HepG2 (cell line): Measurements from ENCODE around the gene EPB41. TPM values are rescaled to one million over a fixed set of nuclear protein-coding genes. Genes with fewer than 3 reads are reported as not detected.

Experiments
- ATAC-seq: fragments of 200-7000 bp; cut with Tn5 transposase; 3 replicates; pipeline ENCODE4 v1.9.1; 2020; ENCODE audit warnings: mild to moderate bottlenecking, moderate library complexity
- BruUV-seq: library from RNA; stranded (reverse); fragments of 400-500 nt; replicated peaks from 2 replicates; lab custom pipeline; 2021; lab: Mats Ljungman, UMichigan
- CTCF ChIA-PET: fragments of 300-600 bp; formaldehyde crosslinking; extraction: SDS; loops from one replicate; lab custom pipeline; 2021; ENCODE audit warnings: low total read pairs, inconsistent platforms, low intra/inter-chr PET ratio; lab: Yijun Ruan, JAX
- POLR2A ChIA-PET: fragments of 350-600 bp; sonication (Branson Sonifier 250); formaldehyde crosslinking; loops from one replicate; lab custom pipeline; 2020; ENCODE audit warnings: antibody characterized with exemption, inconsistent platforms; lab: Yijun Ruan, JAX
- DNase-seq: peaks from one replicate; pipeline ENCODE4 v3.0.0-alpha.2; 2015; ENCODE audit warnings: low spot score
- FAIRE-seq: peaks from 3 replicates; lab custom pipeline; 2011; peaks lifted over from hg19 to GRCh38; lab: Jason Lieb, UNC
- H2AFZ ChIP-seq: one replicate; pipeline ENCODE4 v1.6.1; 2011; ENCODE audit warnings: low read length, inconsistent platforms
- H3K27ac ChIP-seq: fragments of 300-600 bp; 3 replicates; pipeline ENCODE4 v1.8.0; 2011; ENCODE audit warnings: mixed run types, mild to moderate bottlenecking, mixed read lengths, low read length, inconsistent platforms; ENCODE audit not compliant: insufficient read depth; ENCODE audit errors: extremely low read length
- H3K27me3 ChIP-seq, 2 experiments: fragments of 200-600 bp in 1 of 2; 2 replicates in 1 of 2; 3 replicates in 1 of 2; pipeline versions ENCODE4 v1.6.0 to v1.8.0; 2011; ENCODE audit warnings: low read length in 2 of 2, mild to moderate bottlenecking in 2 of 2, moderate library complexity in 2 of 2, inconsistent platforms in 1 of 2; ENCODE audit not compliant: insufficient read depth in 2 of 2, control insufficient read depth in 1 of 2
- H3K36me3 ChIP-seq, 2 experiments: fragments of 200-600 bp in 1 of 2; replicated peaks in 1 of 2; 2 replicates in 1 of 2; 3 replicates in 1 of 2; pipeline versions ENCODE4 v1.5.1 to v1.8.0; 2011; ENCODE audit warnings: low read length in 2 of 2, inconsistent platforms in 1 of 2; ENCODE audit not compliant: insufficient read depth in 2 of 2, control insufficient read depth in 1 of 2
- H3K4me1 ChIP-seq: 2 replicates; pipeline ENCODE4 v1.5.1; 2012; ENCODE audit warnings: low read length, inconsistent platforms; ENCODE audit not compliant: insufficient read depth
- H3K4me2 ChIP-seq: 2 replicates; pipeline ENCODE4 v1.6.0; 2011; ENCODE audit warnings: low read depth, low read length, inconsistent platforms
- H3K4me3 ChIP-seq, 3 experiments: fragments of 200-600 bp in 1 of 3; sonication (generic), shearing (Covaris generic) in 1 of 3; replicated peaks in 1 of 3; 2 replicates each; pipeline ENCODE4 v1.5.1; 2011 to 2016; ENCODE audit warnings: low read length in 3 of 3, inconsistent platforms in 2 of 3, low read depth in 2 of 3, mild to moderate bottlenecking in 2 of 3, control low read depth in 1 of 3, mixed read lengths in 1 of 3; ENCODE audit not compliant: insufficient read depth in 1 of 3
- H3K79me2 ChIP-seq: one replicate; pipeline ENCODE4 v1.6.1; 2011; ENCODE audit warnings: low read length, inconsistent platforms; ENCODE audit not compliant: insufficient read depth
- H3K9ac ChIP-seq: 2 replicates; pipeline ENCODE4 v1.6.0; 2011; ENCODE audit warnings: mild to moderate bottlenecking, low read depth, low read length, inconsistent platforms; ENCODE audit not compliant: insufficient read depth
- H3K9me3 ChIP-seq: 2 replicates; pipeline ENCODE4 v1.5.1; 2012; ENCODE audit warnings: mild to moderate bottlenecking, low read length
- H4K20me1 ChIP-seq: 2 replicates; pipeline ENCODE4 v1.6.0; 2011; ENCODE audit warnings: inconsistent platforms, mild to moderate bottlenecking, low read length, moderate library complexity; ENCODE audit not compliant: insufficient read depth
- CEBPG ChIP-seq: IDR thresholded peaks from 2 replicates; pipeline ENCODE4 v1.6.1; 2016
- FOSL2 ChIP-seq: sonication (generic); formaldehyde crosslinking; IDR thresholded peaks from 2 replicates; pipeline ENCODE4 v1.4.0; 2020; ENCODE audit warnings: missing genetic modification reagents
- HDAC1 ChIP-seq: sonication (generic); formaldehyde crosslinking; IDR thresholded peaks from 2 replicates; pipeline ENCODE4 v1.5.1; 2020; ENCODE audit warnings: mild to moderate bottlenecking, missing genetic modification reagents
- MXD4 ChIP-seq: IDR thresholded peaks from 2 replicates; pipeline ENCODE4 v1.6.1; 2016; ENCODE audit warnings: mild to moderate bottlenecking, missing biosample characterization, missing genetic modification reagents
- SSRP1 ChIP-seq: IDR thresholded peaks from 2 replicates; pipeline ENCODE4 v1.6.1; 2016; ENCODE audit warnings: control low read depth
- TEAD3 ChIP-seq: optimal IDR thresholded peaks from 2 replicates; pipeline ENCODE3; 2016; ENCODE audit warnings: borderline replicate concordance
- ZNF230 ChIP-seq: sonication (generic); formaldehyde crosslinking; IDR thresholded peaks from 2 replicates; pipeline ENCODE4 v1.4.0; 2020; ENCODE audit warnings: mild to moderate bottlenecking, missing genetic modification reagents
- ZNF773 ChIP-seq: sonication (generic); formaldehyde crosslinking; IDR thresholded peaks from 2 replicates; pipeline ENCODE4 v1.4.0; 2020; ENCODE audit warnings: missing genetic modification reagents, borderline replicate concordance
- ZNF816 ChIP-seq: sonication (generic); formaldehyde crosslinking; IDR thresholded peaks from 2 replicates; pipeline ENCODE4 v1.8.0; 2022; ENCODE audit warnings: missing genetic modification reagents, mild to moderate bottlenecking, borderline replicate concordance
- WGBS: methylation state at CpG from one replicate; pipeline ENCODE4 v1.1.6; 2017; ENCODE audit warnings: low lambda C conversion rate; 5-methylcytosine and 5-hydroxymethylcytosine counted together
- in situ Hi-C: cut with HindIII; loops from 2 replicates; pipeline ENCODE4 v1.10.0; 2017; ENCODE audit warnings: low pct_unique_long_range_greater_than_20kb; ENCODE audit not compliant: extremely low pct_ligation_motif_present
- intact Hi-C: fragments of 100-400 bp; cut with micrococcal nuclease; formaldehyde crosslinking; loops from one replicate; pipeline ENCODE4 v1.10.0; 2022; ENCODE audit not compliant: unreplicated experiment
- polyA plus RNA-seq, 8 experiments: library from polyadenylated mRNA; depleted of rRNA in 3 of 8; stranded (reverse) in 7 of 8; unstranded in 1 of 8; fragments of >200 nt; fragmentation: Illumina TruSeq in 4 of 8; extraction: Trizol in 4 of 8; gene quantifications; 2 replicates each; pipeline versions ENCODE4 v1.2.1 to v1.2.3, GENCODE V29; 2011 to 2016; ENCODE audit warnings: low read depth in 4 of 8, missing spikeins in 1 of 8, mixed read lengths in 1 of 8; ENCODE audit not compliant: insufficient read depth in 1 of 8
- total RNA-seq, 5 experiments: library from RNA; depleted of rRNA; stranded (reverse); fragments of >200 nt; fragmentation: Illumina TruSeq; extraction: Trizol; gene quantifications; 2 replicates each; pipeline ENCODE4 v1.2.3, GENCODE V29; 2016; ENCODE audit warnings: low read depth in 1 of 5
- TF ChIP-seq, protein P1 (sequence below): fragments of 450-650 bp; IDR thresholded peaks from 2 replicates; pipeline ENCODE4 v1.6.1; 2017
- TF ChIP-seq, protein P2 (sequence below): sonication (generic); formaldehyde crosslinking; IDR thresholded peaks from 2 replicates; pipeline ENCODE4 v1.4.0; 2020; ENCODE audit warnings: missing genetic modification reagents

Gene EPB41
- total and polyA plus RNA-seq, 2 of the 13 experiments (the other 11 are each of a cell fraction or from before 2014, with no cell fraction given) = 34.5 to 46.7 TPM

DNA sequence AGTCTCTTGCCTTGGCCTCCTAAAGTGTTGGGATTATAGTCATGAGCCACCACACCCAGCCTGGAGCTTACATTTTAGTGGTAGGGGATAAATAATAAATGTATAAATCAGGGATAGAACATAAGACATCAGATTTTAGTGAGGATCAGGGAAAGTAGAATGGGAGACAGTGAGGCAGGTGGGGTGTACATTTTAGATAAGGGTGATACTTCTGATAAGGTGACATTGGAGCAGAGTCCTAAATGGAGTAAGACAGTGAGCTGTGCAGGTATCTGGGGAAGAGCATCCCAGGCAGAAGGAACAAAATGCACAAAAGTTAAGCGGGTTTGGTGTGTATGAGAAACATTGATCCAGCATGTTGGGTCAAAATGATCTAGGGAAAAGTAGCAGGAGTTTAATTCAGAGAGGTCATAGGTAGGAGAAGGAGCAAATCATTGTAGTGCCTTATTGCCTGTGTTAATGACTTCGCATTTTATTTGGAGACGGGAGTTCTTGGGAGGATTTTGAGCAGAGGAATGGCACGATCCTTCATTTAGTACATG, 11.1 kb downstream of the EPB41 start:
- TF ChIP-seq SSRP1 = no peak
- no peak for TF ChIP-seq ZNF230 (CRISPR knock-in tag)
- TF ChIP-seq, protein P1, sequence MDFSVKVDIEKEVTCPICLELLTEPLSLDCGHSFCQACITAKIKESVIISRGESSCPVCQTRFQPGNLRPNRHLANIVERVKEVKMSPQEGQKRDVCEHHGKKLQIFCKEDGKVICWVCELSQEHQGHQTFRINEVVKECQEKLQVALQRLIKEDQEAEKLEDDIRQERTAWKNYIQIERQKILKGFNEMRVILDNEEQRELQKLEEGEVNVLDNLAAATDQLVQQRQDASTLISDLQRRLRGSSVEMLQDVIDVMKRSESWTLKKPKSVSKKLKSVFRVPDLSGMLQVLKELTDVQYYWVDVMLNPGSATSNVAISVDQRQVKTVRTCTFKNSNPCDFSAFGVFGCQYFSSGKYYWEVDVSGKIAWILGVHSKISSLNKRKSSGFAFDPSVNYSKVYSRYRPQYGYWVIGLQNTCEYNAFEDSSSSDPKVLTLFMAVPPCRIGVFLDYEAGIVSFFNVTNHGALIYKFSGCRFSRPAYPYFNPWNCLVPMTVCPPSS = no peak
- TF ChIP-seq, protein P2, sequence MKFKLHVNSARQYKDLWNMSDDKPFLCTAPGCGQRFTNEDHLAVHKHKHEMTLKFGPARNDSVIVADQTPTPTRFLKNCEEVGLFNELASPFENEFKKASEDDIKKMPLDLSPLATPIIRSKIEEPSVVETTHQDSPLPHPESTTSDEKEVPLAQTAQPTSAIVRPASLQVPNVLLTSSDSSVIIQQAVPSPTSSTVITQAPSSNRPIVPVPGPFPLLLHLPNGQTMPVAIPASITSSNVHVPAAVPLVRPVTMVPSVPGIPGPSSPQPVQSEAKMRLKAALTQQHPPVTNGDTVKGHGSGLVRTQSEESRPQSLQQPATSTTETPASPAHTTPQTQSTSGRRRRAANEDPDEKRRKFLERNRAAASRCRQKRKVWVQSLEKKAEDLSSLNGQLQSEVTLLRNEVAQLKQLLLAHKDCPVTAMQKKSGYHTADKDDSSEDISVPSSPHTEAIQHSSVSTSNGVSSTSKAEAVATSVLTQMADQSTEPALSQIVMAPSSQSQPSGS (CRISPR knock-in tag) = no peak
- no peak for TF ChIP-seq ZNF816 (CRISPR knock-in tag)
- no peak for TF ChIP-seq TEAD3 (CRISPR knock-in tag)
- TF ChIP-seq MXD4 (CRISPR knock-in tag) = no peak
- TF ChIP-seq CEBPG (CRISPR knock-in tag) = no peak
- TF ChIP-seq HDAC1 (CRISPR knock-in tag) = no peak
- no peak for TF ChIP-seq ZNF773
- no peak for TF ChIP-seq FOSL2 (CRISPR knock-in tag)
- Histone ChIP-seq H3K9ac (no peak overlapping the region), H4K20me1 (no peaks in the 10 kb centered on the region), H3K9me3 (no peaks in the 10 kb centered on the region), H3K36me3 (no peaks in the 10 kb centered on the region), H3K4me2 (no peak overlapping the region), H3K4me1 (peaks cover 37% of the 10 kb centered on the region), H2AFZ (no peak overlapping the region), H3K4me3 (no peak overlapping the region), H3K79me2 (peaks cover 53% of the 10 kb centered on the region), H3K27ac (no peak overlapping the region), H3K27me3 (no peaks in the 10 kb centered on the region)
- no peak for ATAC-seq
- POLR2A ChIA-PET = interaction anchor here (2.6 kb wide), 1 partner anchor 12 kb away, joined by 19 read pairs; the partner anchor contains the start of gene EPB41
- no peak for FAIRE-seq
- WGBS = 90% methylated on average over 4 of the region's 4 CpGs
- intact Hi-C loops = no loop called here
- in situ Hi-C loops = no loop called here
- DNase-seq = no peak
- CTCF ChIA-PET = no interaction called here
- no TSS peak for BruUV-seq
